Cardiac septum (tissue), 1 donor: ENCODE results near the gene SLC16A13. TPM values are rescaled to one million over a fixed set of nuclear protein-coding genes. Genes with fewer than 3 reads are reported as not detected.
"Not testable (repeated sequence)": the region's sequence is repeated elsewhere in the genome, so short reads cannot be mapped to it uniquely, and the experiment has no call there.

ENCODE experiments used
- DNase-seq: peaks from one replicate; pipeline ENCODE4 v3.0.0-alpha.2; 2020; ENCODE audit warnings: low spot score
- intact Hi-C: fragments of 100-400 bp; cut with DNase I; formaldehyde crosslinking; loops from one replicate; pipeline ENCODE4 v1.14.0; 2022
- total RNA-seq: library from RNA; stranded (reverse); fragmentation: NEBNext Ultra II Directional; extraction: Animal tissue kit (Norgen Biotek cat#: 25700); gene quantifications from one replicate; pipeline ENCODE4 v1.2.1, GENCODE V29; 2021
- donor health status: DM: no; HTN: no; CAD: no.

Gene SLC16A13
- total RNA-seq, 1 donor from 2014 or later: 0.48 TPM

DNA sequence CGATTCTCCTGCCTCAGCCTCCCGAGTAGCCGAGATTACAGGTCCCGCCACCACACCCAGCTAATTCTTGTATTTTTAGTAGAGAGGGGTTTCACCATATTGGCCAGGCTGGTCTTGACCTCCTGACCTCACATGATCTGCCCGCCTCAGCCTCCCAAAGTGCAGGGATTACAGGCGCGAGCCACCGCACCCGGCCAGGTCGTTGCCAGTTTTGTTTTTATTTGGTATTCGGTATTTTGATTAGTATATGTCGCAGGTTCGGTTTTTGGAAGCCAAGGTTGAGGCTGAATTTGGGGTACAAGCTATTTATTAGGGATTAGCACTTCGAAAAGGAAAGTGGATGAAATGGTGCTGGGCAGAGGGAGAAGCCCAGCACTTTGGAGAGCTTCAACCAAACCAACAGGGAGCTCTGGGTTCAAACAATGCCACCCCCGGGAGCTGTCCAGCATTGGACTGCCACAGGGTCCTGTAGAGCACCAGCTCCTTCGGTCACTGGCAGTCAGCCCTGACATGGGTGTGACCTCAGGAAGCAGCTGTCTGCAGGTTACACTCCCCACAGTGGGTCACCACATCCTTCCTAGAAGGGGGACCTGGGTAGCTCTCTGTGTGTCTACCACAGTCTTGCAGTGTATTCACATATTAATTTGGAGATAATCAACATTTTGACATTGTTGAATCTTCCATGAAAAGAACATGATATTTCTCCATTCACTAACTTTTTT lies 45.7 kb downstream of the SLC16A13 start:
- intact Hi-C loops: no loop called here
- peak; percentile 57 for DNase-seq

DNA sequence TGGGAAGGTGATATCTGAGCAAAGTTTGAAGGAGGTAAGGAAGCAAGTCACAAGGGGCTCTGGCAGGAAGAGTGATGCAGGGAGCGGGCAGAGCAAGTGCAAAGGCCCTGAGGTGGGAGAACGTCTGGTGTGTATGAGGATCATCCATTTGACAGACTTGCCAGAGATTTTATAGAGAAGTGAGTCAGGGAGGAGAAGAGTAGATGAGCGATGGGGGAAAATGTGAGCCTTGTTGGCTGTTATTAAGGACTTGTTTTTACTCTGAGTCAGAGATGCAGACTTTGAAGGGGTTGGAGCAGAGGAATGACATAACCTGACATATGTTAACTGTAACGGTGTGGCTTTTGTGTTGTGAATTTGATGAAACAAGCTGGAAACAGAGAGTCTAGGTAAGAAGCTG lies 47.8 kb downstream of the SLC16A13 start:
- DNase-seq: no peak
- intact Hi-C loops: no loop called here

DNA sequence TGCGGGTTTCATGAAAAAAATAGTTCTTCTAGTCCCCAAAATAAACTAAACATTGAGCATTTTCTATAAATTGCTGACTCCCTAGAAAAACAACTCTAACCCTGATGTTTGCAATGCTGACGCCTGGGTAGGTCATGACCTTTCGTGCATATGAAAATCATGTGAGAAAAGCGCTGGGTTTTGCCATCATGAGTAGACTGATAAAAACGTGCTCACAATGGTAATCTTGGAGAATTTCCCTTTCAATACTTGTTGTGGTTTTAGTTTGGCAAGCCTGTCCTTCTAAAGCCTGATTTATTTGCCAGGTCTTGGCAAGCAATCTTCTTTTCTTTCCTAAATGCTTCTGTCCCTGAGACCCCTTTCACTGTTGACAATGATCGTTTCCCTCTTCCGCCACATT lies 48.3 kb downstream of the SLC16A13 start:
- no peak for DNase-seq
- intact Hi-C loops: no loop called here

DNA sequence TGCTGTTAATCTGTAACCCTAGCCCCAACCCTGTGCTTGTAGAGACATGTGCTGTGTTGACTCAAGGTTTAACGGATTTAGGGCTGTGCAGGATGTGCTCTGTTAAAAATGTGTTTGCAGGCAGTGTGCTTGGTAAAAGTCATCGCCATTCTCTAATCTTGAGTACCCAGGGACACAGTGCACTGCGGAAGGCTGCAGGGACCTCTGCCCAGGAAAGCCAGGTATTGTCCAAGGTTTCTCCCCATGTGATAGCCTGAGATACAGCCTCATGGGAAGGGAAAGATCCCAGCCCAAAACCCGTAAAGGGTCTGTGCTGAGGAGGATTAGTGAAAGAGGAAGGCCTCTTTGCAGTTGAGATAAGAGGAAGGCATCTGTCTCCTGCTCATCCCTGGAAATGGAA lies 52.6 kb downstream of the SLC16A13 start:
- intact Hi-C loops: not testable (repeated sequence)
- peak; percentile 6 for DNase-seq

DNA sequence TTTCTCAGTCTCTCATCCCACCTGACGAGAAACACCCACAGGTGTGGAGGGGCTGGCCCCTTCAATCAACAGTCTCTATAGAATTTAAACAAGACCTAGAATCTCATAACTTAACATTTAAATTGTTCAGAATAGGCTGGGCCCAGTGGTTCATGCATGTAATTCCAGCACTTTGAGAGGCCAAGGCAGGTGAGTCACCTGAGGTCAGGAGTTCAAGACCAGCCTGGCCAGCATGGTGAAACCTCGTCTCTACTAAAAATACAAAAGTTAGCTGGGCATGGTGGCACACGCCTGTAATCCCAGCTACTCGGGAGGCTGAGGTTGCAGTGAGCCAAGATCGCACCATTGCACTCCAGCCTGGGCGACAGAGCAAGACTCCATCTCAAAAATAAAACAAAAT lies 53.8 kb downstream of the SLC16A13 start:
- DNase-seq: peak; percentile 33
- intact Hi-C loops: not testable (repeated sequence)

Other genes starting within 250 kb of the SLC16A13 start
- not detected for gene TEKT1, start 204.3 kb upstream of the SLC16A13 start, total RNA-seq
- not detected for gene ALOX12, start 40.0 kb upstream of the SLC16A13 start, total RNA-seq
- 171 TPM for gene RNASEK, start 23.4 kb upstream of the SLC16A13 start, total RNA-seq
- gene BCL6B, start 13.0 kb upstream of the SLC16A13 start, total RNA-seq: 8.8 TPM
- 1.1 TPM for gene SLC16A11, start 8.1 kb downstream of the SLC16A13 start, total RNA-seq
- gene CLEC10A, start 44.2 kb downstream of the SLC16A13 start, total RNA-seq: 3.0 TPM
- 0.24 TPM for gene ASGR2, start 78.8 kb downstream of the SLC16A13 start, total RNA-seq
- gene ASGR1, start 143.4 kb downstream of the SLC16A13 start, total RNA-seq: 0.54 TPM
- gene DLG4, start 183.8 kb downstream of the SLC16A13 start, total RNA-seq: 16.0 TPM
- gene ACADVL, start 183.9 kb downstream of the SLC16A13 start, total RNA-seq: 966 TPM
- gene DVL2, start 198.5 kb downstream of the SLC16A13 start, total RNA-seq: 22.5 TPM
- 20.5 TPM for gene PHF23, start 203.4 kb downstream of the SLC16A13 start, total RNA-seq
- 449 TPM for gene GABARAP, start 206.4 kb downstream of the SLC16A13 start, total RNA-seq
- 111 TPM for gene CTDNEP1, start 215.7 kb downstream of the SLC16A13 start, total RNA-seq
- 57.5 TPM for gene ELP5, start 216.2 kb downstream of the SLC16A13 start, total RNA-seq
- 0.75 TPM for gene CLDN7, start 226.5 kb downstream of the SLC16A13 start, total RNA-seq
- 73.5 TPM for gene SLC2A4, start 245.7 kb downstream of the SLC16A13 start, total RNA-seq